Pons (tissue), 1 donor: ENCODE results near the gene CDH11.

Source experiments
- DNase-seq: peaks from one replicate; pipeline ENCODE4 v3.0.0-alpha.2; 2016; ENCODE audit warnings: low spot score

The CDH11 gene

DNA sequence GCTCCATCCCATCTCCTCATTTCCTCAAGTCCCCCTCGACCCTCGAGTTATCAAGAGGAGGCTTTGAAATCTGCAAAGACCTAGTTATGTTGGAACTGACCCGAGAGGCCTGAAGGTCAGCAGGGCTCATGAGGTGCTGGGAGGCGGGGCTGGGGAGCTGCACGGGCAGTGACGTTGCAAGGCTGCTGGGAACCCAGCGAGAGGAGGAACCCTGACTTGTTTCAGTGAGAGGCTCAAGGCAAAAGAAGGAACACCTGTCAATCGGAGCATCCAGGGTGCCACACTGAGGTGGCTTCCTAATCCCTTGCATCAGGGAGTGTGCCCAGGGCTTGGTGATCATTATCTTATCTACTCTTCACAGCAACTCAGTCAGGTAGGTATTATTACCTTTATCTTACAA is 86.9 kb downstream of the CDH11 start:
- DNase-seq: no peak

GRCh38 chr16:65032387-65032786 is 89.5 kb downstream of the CDH11 start:
- no peak for DNase-seq

GRCh38 chr16:65024767-65025178 is 97.1 kb downstream of the CDH11 start:
- no peak for DNase-seq

GRCh38 chr16:65023802-65024201 is 98.1 kb downstream of the CDH11 start:
- no peak for DNase-seq

DNA sequence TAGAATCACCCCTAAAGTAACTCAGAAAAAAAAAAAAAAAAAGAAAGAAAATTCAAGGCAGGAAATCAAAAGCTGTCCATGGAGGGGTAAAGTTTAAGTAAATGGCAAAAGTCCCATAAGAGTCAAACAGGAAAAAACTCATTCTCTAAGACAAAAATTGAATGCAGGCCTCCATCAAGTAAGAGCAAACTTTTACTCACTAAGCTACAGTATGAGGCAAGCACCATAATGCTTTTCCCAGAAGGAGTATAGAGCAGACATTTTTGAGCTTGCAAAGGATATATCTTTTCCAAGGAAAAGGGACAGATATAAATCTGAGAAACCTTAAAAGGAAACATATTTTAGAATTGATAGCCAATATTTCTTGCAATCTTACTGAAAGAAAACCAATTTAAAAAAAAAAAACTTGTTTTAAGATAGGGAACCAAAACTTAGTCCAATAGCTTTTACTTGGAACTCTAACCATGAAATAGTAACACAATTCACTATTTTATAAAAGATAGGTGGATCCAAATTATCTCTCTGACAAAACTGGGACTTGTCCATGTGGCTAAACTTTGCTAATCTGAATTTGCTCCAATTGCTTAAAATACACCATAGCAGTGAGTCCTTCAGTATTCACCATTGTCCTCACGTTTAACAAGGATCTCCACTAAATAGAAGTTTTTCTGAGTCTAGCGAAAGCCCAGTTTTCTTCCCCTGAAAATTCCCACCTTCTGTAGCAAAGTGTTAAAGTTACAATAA is 99.8 kb downstream of the CDH11 start:
- no peak for DNase-seq

- no peak for DNase-seq
Measured at GRCh38 chr16:65016754-65017153, 105.1 kb downstream of the CDH11 start.

DNA sequence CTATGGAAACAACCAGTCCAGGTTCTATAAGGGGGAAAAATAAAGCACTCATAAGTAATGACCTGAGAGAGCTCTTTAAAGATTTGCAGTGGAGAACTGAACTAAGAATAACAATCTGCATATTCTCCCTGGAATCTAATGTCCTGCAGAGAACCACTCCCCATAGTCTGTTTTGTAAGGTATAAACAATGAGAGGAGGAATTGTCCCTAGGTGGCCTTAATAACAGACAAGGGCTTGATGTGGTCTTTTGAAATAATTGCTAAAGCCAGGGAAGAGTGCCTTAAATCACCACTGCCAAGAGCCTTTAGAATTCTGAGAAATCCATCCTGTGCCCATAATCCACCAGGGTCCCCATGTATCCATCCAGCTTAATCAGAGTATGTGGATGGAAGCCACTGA is 106.3 kb downstream of the CDH11 start:
- no peak for DNase-seq

DNA sequence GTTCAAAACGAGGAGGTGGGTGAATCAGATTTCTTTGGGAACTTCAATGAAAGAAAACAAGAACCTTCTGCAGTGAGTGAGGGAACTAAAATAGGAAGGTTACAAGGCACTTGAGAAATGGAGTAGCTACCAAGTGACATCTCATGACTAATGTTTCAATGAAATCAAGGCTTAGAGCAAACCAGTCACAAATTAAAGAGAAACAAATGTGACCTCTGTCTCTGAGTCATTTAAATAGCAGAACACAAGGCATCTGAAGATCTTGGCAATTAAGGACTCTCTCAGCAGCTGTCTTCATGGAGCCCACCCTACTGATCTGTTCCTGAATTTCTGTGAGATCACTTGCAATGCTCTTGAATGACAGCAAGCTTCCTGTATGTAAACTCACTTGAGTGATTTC is 109.5 kb downstream of the CDH11 start:
- no peak for DNase-seq

DNA sequence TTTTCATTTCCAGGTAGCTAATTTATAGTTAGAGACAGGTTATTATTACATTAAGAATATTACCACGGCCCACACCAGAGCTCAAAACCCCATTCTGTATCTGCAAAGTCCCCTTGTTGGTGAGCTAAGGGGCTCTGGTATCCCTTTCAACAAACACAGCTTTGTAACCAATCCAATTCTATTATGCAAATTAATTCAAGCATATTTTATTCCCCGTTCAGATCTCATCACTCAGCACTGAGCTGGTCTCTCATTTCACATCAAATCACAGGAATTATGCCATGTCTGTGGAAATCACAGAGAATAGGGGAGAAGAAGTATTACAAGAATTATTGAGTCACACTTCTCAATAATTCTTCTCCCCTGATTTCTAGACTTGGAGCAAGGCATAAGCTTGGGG is 111.7 kb downstream of the CDH11 start:
- DNase-seq: peak; percentile 78

DNA sequence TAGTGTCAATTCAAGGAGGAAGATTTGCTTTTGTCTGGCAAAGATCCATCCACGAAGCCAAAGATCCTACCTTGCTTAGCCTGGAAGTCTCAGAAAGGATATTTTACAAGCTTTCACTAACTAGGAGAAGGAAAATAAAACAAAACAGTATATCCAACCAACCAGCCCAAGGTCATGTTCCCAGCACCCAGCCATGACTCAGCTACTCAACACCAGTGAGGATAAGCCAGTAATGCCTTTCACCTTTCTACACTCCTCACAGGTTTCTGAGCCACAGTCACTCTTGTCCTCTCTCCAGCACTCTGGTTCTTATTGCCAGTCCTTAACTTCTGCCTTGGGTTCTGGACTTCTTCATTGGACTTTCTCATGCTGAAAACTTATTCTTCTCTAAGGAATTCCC is 116.2 kb downstream of the CDH11 start:
- DNase-seq: no peak

DNA sequence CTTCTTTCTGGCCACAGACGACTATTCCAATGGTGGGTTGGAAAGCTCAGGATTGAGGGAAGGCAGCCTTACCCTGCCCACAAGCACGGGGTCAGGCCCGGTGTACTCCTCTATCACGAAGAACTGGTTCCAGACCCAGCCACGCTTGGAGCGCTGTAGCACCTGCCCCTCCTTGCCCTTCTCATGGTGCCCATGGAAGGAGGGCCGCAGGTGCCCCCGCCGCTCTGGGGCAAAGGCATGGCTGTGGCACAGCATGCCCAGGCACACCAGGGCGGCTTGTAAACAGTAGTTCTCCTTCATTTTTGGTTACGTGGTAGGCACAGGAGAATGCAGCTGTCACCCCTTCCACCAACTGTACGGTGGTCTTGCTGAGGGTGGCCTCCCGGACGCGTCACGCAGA is 117.3 kb downstream of the CDH11 start:
- DNase-seq: no peak

GRCh38 chr16:65003621-65004020 is 118.2 kb downstream of the CDH11 start:
- DNase-seq: no peak

GRCh38 chr16:65002265-65002664 is 119.6 kb downstream of the CDH11 start:
- DNase-seq: no peak

DNA sequence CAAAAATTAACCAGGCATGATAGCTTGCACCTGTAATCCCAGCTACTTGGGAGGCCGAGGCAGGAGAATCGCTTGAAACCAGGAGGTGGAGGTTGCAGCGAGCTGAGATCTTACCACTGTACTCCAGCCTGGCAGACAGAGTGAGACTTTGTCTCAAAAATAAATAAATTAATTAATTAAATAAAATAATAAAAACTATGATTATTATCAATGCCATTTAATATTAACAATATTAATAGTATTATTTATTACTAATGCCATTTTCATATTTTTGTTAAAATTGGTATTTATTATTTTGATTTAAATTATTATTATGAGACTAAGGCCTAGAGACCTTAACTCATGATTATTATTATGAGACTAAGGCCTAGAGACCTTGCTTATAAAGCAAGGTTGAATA is 121.2 kb downstream of the CDH11 start:
- DNase-seq: no peak

DNA sequence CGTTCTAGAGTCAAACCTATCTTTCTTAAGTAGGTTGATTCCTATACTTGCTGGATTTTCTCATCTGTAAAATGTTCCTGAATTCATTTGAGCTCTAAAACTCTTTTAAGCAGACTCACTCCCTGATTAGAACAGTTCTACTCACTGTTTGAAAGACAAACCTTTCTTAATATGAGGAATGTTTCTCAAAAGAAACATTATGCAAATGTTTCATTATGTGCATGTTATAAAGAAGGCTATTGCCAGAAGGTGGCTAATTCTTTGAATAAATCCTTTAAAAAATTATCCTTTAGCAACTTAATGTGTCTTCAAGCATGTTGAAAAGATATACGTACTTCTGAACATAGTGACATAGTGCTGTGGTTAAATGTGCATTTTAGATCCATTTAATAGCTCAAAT is 124.1 kb downstream of the CDH11 start:
- DNase-seq: no peak

DNA sequence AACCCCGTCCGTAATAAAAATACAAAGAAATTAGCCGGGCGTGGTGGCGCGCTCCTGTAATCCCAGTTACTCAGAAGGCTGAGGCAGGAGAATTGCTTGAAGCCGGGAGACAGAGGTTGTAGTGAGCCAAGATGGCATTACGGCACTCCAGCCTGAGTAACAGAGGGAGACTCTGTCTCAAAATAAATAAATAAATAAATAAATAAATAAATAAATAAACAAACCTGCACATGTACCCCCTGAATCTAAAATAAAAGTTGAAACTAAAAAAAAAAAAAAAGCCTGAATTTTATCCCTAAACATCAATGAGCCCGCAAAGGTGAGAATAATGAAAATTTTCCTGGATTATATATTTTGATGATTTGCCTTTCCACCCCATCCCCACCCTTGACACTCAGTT is 124.7 kb downstream of the CDH11 start:
- no peak for DNase-seq

GRCh38 chr16:64996641-64997040 is 125.2 kb downstream of the CDH11 start:
- no peak for DNase-seq

DNA sequence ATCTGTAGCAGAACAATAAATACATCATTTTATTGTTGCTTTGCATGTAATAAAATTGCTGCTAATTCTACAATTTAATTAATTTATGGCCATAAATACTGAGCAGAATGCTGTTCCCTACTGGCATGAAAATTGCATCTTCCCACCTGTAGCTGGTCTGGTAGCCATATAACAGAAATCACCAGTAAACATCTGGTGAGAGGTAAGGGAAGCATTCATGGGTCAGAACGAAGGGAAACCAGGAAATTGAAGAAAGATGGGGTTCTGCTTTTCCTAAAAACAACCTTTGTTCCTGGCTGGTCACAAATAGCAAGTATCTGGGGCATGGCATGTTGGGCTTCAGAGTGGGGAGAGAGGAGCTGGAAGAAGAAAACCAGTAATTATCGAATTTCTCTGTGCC is 128.4 kb downstream of the CDH11 start:
- no peak for DNase-seq

DNA sequence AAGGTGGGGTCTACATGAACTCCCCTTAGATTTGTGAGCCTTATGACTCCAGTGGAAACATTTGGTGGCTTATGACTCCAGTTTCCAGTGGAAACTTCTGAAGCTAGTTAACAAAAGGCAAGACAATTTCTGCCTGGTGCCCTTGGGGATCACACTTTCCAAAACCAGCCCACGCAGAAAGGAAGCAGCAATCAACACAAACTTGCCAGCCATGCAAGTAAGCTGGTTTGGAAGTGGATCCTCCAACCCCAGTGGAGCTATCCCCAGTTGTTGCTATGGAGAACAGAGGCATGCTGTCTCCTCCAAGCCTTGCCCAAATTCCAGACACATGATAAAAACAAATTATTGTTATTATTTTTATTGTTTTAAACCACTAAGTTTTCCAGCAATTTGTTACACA is 130.9 kb downstream of the CDH11 start:
- DNase-seq: no peak

GRCh38 chr16:64990101-64990500 is 131.8 kb downstream of the CDH11 start:
- no peak for DNase-seq

DNA sequence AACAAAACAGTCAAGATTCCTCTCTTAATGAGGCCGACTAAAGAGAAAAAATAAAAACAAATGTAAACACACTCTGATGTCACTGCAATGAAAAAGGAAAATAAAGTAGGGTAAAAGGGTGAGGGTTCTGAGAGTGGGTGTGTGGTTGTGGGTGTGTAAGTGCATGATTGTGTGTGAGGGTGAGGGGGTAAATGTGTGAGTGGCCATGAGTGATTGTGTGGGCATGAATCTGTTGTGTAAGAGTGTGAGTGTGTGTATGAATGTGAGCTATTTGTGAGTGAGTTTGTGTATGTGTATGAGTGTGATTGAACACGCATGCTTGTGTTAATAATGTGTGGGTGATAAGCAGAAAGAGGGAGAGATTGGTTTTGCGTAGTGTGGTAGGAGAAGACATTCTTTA is 132.8 kb downstream of the CDH11 start:
- DNase-seq: no peak

DNA sequence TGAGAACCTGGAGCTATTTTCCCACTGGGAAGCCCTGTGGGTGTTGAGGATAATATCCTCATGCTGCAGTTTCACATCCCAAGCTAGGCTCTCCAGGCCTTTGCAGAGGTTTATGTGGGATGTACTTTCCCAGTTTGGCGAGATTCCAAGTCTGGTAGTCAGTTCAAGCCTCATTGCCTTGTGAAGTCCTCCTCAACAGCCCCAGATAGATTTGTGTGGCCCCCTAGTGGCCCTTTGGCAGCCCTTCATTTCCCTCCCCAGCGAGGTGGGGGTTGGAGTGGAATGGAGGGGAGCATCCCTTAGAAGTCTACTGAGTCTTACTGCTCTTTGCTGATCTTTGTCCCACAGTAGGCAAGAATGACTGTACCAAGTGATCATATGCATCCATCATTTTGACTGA is 137.9 kb downstream of the CDH11 start:
- DNase-seq: peak; percentile 89

- DNase-seq: no peak
Measured at GRCh38 chr16:64983231-64983630, 138.6 kb downstream of the CDH11 start.

DNA sequence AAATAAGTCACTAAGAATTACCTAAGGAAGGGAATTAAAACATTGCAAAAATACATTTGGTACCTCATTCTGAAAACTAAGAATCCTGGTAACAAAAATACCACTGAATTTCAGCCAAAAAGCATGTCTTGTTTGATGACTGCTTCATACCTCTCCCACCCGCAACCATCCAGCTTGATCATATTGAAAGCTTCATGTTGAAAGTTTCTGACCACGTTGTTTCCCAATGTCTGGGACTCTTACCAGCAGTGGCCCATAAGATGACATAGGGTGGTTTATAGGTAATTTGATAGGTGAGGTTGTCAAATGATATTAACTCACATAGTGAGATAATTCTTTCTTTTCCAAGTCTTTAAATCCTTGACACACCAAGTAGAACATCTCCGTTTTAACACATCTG is 139.3 kb downstream of the CDH11 start:
- no peak for DNase-seq
